Eye (tissue), 1 donor: Measurements from ENCODE around the gene SLFN12.
A peak's percentile ranks its signal among the peaks of the same experiment; 100 is the strongest.
"Not testable (repeated sequence)": the region's sequence is repeated elsewhere in the genome, so short reads cannot be mapped to it uniquely, and the experiment has no call there.

ENCODE experiments used
- DNase-seq: peaks from one replicate; pipeline ENCODE4 v3.0.0-alpha.2; 2015

SLFN12 gene

DNA sequence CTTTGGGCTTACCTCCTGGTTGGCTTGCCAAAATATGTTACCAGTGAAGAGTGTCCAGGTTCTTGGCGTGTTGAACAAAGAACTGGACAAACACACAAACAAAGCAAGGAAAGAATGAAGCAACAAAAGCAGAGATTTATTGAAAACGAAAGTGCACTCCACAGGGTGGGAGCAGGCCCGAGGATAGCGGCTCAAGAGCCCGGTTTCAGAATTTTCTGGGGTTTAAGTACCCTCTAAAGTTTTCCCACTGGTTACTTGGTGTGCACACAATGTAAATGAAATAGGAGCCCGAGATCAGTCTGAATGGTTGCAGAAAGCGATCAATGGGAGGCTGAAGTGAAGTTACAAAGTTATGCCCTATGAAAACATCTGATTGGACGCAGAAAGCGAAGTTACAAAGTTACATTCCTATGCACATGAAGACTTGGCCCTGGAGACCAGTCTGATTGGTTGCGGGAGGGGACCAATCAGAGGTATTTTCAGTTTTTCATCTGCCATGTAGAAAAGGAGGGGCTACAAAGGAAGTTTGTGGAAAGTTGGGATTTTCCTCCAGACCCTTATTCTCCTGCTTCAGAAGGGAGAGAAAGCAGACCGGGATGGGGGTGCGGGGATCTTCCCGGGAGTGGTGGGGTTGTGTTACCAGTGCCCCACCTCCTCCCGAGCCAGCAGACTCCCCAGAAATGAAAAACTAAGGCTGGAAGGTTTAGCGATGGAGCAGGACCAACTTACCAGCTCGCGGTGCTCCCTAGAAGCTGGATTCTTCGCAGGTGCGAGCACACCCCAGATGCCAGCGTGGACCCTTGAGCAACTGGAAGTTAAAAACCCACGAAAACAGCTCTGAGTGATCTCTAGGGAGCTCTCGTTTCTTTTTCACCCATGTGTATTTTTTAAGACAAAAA is at the start of gene SLFN12:
Gene SLFN12 (minus strand): TSS at position 325 of the 899 bp plus-strand sequence. CDS start 9,472 bp downstream, outside the sequence.
- peak; percentile 90 for DNase-seq

DNA sequence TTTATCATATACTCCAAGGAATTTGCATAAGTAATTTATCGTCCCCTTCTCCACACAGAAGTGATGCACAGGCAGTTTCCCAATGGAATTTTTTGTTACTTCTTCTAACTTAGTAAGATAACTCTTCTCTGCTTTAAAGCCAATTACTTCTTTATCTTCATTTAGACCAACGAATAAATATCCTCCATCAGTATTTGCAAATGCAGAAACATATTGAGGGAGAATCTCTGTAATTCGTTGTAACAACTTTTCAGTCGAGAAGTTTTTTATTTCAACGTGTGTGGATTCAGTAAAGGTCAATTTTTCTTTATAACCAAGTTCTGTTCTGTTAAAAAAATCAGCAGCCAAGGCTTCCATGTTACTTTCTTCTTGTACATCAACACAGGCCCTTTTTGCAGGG is 47.0 kb upstream of the SLFN12 start:
- no peak for DNase-seq

GRCh38 chr17:35477248-35477647 is 44.9 kb upstream of the SLFN12 start:
- no peak for DNase-seq

DNA sequence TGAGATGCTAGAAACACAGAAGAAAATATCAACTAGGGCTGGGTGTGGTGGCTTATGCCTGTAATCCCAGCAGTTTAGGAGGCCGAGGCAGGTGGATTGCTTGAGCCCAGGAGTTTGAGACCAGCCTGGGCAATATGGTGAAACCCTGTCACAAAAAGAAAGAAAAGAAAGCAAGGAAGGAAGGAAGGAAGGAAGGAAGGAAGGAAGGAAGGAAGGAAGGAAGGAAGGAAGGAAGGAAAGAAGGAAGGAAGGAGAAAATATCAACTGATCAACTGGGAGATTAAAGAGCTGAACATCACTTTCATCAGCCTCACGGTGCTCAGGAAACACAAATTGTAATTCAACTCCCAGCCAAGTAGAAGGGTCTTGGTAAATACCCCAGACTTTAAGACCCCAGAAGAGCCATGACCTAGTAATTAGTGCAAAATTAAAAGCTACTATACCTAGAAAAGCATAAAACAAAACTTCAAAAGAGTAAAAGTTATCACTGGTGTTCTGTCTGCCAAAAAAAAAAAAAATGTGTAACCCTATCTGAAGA is 44.1 kb upstream of the SLFN12 start:
- no peak for DNase-seq

- DNase-seq, result no peak
These were observed 36.2 kb upstream of the SLFN12 start for GRCh38 chr17:35468475-35468874.

- no peak for DNase-seq
These were observed 35.5 kb upstream of the SLFN12 start for GRCh38 chr17:35467824-35468223.

- peak; percentile 29 for DNase-seq
These were observed 28.1 kb upstream of the SLFN12 start for GRCh38 chr17:35460354-35460851.

DNA sequence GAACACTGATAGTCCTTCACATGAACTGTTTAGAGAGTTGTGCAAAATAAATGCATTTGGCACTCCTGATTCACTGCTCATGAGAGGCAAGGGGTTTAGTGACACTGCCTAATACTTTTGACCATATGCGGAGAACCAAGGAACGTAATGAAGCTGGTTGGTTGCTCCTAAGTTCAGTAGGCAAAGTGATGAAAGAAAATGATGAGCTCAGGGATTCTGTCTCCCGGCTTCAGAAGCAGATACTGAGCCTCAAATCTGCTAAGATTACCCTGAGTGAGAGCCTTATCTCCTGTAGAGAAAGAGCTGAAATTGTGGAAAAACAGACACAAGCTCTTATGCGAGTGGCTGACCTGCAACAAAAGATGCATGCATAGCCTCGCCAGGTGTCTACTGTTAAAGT is 21.7 kb upstream of the SLFN12 start:
- not testable (repeated sequence) for DNase-seq

GRCh38 chr17:35453171-35453570 is 20.9 kb upstream of the SLFN12 start:
- no peak for DNase-seq

GRCh38 chr17:35449371-35449931 is 17.2 kb upstream of the SLFN12 start:
- DNase-seq, result peak; percentile 69

GRCh38 chr17:35448899-35449227 is 16.6 kb upstream of the SLFN12 start:
- no peak for DNase-seq

DNA sequence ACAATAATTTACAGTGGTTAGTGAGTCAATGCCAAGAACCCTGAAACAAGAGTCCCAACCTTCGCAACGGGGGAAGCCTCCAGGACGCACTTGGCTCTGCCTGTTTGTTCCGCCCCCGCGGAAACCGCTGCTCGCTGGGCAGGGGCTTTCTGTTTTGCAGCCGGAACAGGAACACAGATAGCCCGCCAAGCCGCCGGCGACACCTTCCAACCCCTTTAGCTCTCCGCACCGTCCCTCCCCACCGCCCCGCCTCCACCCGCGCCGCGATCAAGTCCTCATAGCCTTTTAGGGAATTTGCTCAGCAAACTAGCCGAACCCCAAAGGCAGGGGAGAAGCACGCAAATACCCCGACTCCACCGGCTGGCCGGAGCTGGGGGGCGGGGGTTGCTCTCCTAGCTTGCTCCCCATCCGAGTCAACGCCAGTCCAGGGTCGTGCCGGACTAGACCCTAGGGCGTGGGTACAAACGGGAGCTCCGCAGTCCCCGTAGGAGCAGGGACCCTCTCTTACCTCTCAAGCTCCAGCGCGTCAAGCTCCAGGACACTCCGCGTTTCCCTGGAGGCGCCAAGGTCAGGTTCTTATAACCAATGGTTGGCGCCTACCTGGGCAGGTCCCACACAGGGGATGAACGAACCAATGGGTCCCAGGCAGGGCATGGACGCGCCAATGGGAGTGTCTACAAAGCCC is 16.1 kb upstream of the SLFN12 start, which contains the start of gene SLFN13:
Gene SLFN13 (minus strand): TSS at position 553 of the 685 bp plus-strand sequence. CDS start 3,086 bp downstream, outside the sequence.
- peak; percentile 65 for DNase-seq

DNA sequence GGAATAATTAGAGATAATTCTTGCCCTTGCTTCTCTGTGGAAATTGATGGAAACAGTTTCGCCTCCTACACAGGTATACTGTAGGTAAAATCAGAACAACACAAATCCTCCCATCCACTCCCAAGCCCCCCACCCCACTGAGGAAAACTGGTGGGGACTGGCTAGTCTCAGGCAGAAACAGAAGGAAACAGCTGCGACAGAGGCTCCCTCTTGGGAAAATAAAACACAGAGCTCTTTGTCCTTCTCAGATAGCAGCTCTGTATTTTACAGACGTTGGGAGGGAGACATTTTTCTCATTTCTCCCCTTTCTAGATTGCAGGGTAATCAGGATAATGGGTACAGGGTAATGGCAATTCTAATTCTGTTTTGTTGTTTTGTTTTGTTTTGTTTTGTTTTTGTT is 15.2 kb upstream of the SLFN12 start:
- DNase-seq, result peak; percentile 56

- no peak for DNase-seq
These were observed 6.1 kb upstream of the SLFN12 start for GRCh38 chr17:35438433-35438832.

- DNase-seq, result peak; percentile 83
These were observed 985 bp upstream of the SLFN12 start for GRCh38 chr17:35433075-35433894.

DNA sequence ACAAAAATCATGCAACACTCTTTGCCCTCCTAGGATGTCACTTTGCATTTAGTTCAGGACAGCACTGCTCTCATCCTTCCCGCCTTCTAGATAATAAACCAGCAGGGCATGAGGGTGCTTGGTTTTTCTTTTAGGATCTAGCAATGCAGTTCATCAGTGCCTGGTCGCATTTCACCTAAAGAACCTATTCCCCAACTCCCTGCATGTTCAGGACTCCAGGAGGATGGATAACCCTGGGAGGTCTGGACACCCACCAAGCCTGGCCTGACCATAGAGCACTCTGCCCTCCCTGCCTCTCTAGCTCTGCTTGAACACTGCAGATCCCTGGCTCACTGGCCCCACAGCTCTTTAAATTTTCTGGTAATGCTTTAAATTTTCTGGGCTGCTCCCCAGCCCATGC is 2.6 kb downstream of the SLFN12 start:
- DNase-seq, result no peak

GRCh38 chr17:35428229-35428628 is 4.1 kb downstream of the SLFN12 start:
- no peak for DNase-seq

DNA sequence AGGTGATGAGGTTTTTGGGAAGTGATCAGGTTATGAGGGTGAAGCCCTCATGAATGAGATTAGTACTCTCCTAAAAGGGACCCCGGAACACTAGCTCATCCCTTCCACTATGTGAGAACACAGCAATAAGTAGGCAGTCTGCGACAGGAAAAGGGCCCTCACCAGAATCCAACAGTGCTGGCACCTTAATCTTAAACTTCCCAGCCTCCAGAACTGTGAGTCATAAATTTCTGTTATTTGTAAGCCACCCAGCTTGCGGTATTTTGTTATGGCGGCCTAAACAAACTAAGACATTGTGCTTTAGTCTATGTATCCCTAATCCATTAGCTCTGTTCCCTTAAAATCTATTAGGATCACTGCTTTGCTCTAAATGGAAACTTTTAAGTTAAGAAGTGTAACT is 8.5 kb downstream of the SLFN12 start:
- DNase-seq, result no peak

- not testable (repeated sequence) for DNase-seq
These were observed 11.2 kb downstream of the SLFN12 start for GRCh38 chr17:35421069-35421468.

DNA sequence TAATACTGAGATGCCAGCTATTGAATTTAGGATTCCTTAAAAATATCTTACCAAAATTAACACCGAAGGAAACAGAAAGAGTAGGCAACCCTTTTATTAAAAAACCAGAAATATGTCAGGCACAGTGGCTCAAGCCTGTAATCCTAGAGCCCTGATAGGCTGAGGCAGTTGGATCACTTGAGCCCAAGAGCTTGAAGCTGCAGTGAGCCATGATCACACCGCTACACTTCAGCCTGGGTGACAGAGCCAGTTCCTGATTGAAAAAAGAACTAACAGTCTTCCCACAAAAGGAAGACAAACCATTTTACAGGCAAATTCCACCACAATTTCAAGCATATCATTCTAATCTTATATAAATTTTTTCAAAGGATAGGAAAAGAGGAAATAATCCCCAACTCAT is 15.6 kb downstream of the SLFN12 start:
- DNase-seq, result no peak

- not testable (repeated sequence) for DNase-seq
These were observed 17.6 kb downstream of the SLFN12 start for GRCh38 chr17:35414707-35415106.

- no peak for DNase-seq
These were observed 18.1 kb downstream of the SLFN12 start for GRCh38 chr17:35414247-35414646.
